H9 (cell line): ENCODE data around the gene PROX2. TPM values are rescaled to one million over a fixed set of nuclear protein-coding genes. Genes with fewer than 3 reads are reported as not detected.

ENCODE experiments used
- DNase-seq: peaks from one replicate; pipeline ENCODE4 v3.0.0-alpha.2; 2017
- H2AFZ ChIP-seq: one replicate; pipeline ENCODE4 v1.6.1; 2013; ENCODE audit warnings: mild to moderate bottlenecking, low read length, control low read depth, moderate library complexity
- H2AK5ac ChIP-seq: 2 replicates; pipeline ENCODE4 v1.6.1; 2013; ENCODE audit warnings: low read length, control low read depth, mixed read lengths; ENCODE audit not compliant: insufficient read length
- H2BK120ac ChIP-seq: one replicate; pipeline ENCODE4 v1.6.1; 2013; ENCODE audit warnings: low read depth, mild to moderate bottlenecking, low read length, control low read depth, inconsistent platforms; ENCODE audit not compliant: poor library complexity, severe bottlenecking
- H2BK12ac ChIP-seq: 2 replicates; pipeline ENCODE4 v1.6.1; 2013; ENCODE audit warnings: low read length, control low read depth, mixed read lengths, low read depth; ENCODE audit not compliant: insufficient read length
- H2BK15ac ChIP-seq: 2 replicates; pipeline ENCODE4 v1.6.1; 2013; ENCODE audit warnings: low read depth, low read length, control low read depth
- H2BK20ac ChIP-seq: one replicate; pipeline ENCODE4 v1.6.1; 2013; ENCODE audit warnings: low read depth, mild to moderate bottlenecking, low read length, control low read depth, inconsistent platforms; ENCODE audit not compliant: poor library complexity, severe bottlenecking
- H2BK5ac ChIP-seq: 2 replicates; pipeline ENCODE4 v1.6.1; 2013; ENCODE audit warnings: low read length, control low read depth, mixed read lengths; ENCODE audit not compliant: insufficient read length
- H3K14ac ChIP-seq: 2 replicates; pipeline ENCODE4 v1.6.1; 2013; ENCODE audit warnings: low read length, control low read depth; ENCODE audit not compliant: insufficient read depth
- H3K18ac ChIP-seq: 2 replicates; pipeline ENCODE4 v1.6.1; 2013; ENCODE audit warnings: low read depth, mild to moderate bottlenecking, mixed read lengths, low read length, control low read depth; ENCODE audit not compliant: insufficient read length
- H3K23ac ChIP-seq: 2 replicates; pipeline ENCODE4 v1.6.1; 2013; ENCODE audit warnings: low read length, control low read depth, mixed read lengths, low read depth; ENCODE audit not compliant: insufficient read length
- H3K23me2 ChIP-seq: 2 replicates; pipeline ENCODE4 v1.6.1; 2013; ENCODE audit warnings: low read depth, mild to moderate bottlenecking, mixed read lengths, low read length, control low read depth; ENCODE audit not compliant: insufficient read length, poor library complexity, severe bottlenecking
- H3K27ac ChIP-seq: 2 replicates; pipeline ENCODE4 v1.5.1; 2013; ENCODE audit warnings: low read length, control low read depth, mixed read lengths, low read depth; ENCODE audit not compliant: insufficient read length
- H3K27me3 ChIP-seq: 2 replicates; pipeline ENCODE4 v1.6.1; 2013; ENCODE audit warnings: low read length, control low read depth, inconsistent platforms; ENCODE audit not compliant: insufficient read depth
- H3K4ac ChIP-seq: 2 replicates; pipeline ENCODE4 v1.6.1; 2013; ENCODE audit warnings: low read depth, mild to moderate bottlenecking, control low read depth, inconsistent platforms, low read length, moderate library complexity
- H3K4me1 ChIP-seq: 2 replicates; pipeline ENCODE4 v1.6.1; 2013; ENCODE audit warnings: low read length, control low read depth, inconsistent platforms; ENCODE audit not compliant: insufficient read depth
- H3K4me2 ChIP-seq: 2 replicates; pipeline ENCODE4 v1.6.1; 2013; ENCODE audit warnings: low read length, control low read depth, mixed read lengths; ENCODE audit not compliant: insufficient read length, insufficient read depth
- H3K56ac ChIP-seq: 2 replicates; pipeline ENCODE4 v1.6.1; 2013; ENCODE audit warnings: low read depth, mild to moderate bottlenecking, mixed read lengths, low read length, control low read depth; ENCODE audit not compliant: insufficient read length
- H3K79me1 ChIP-seq: 2 replicates; pipeline ENCODE4 v1.6.1; 2013; ENCODE audit warnings: low read depth, mild to moderate bottlenecking, moderate library complexity, low read length, control low read depth, inconsistent platforms; ENCODE audit not compliant: insufficient read depth, poor library complexity, severe bottlenecking
- H3K79me2 ChIP-seq: 2 replicates; pipeline ENCODE4 v1.6.1; 2013; ENCODE audit warnings: low read length, control low read depth, inconsistent platforms; ENCODE audit not compliant: insufficient read depth
- H3K9ac ChIP-seq: 2 replicates; pipeline ENCODE4 v1.6.1; 2013; ENCODE audit warnings: low read length, control low read depth, mixed read lengths; ENCODE audit not compliant: insufficient read length; ENCODE audit errors: extremely low read depth
- H3K9me3 ChIP-seq: one replicate; pipeline ENCODE4 v1.6.1; 2013; ENCODE audit warnings: low read depth, low read length, inconsistent platforms; ENCODE audit not compliant: control insufficient read depth
- H3T11ph ChIP-seq: one replicate; pipeline ENCODE4 v1.6.1; 2013; ENCODE audit warnings: mild to moderate bottlenecking, low read length, control low read depth, inconsistent platforms
- H4K20me1 ChIP-seq: one replicate; pipeline ENCODE4 v1.6.1; 2013; ENCODE audit not compliant: control insufficient read depth, insufficient read length, insufficient read depth
- H4K5ac ChIP-seq: 2 replicates; pipeline ENCODE4 v1.6.1; 2013; ENCODE audit warnings: low read depth, mild to moderate bottlenecking, mixed read lengths, low read length, control low read depth; ENCODE audit not compliant: insufficient read length
- H4K8ac ChIP-seq: replicated peaks from 2 replicates; pipeline ENCODE4 v1.6.1; 2013; ENCODE audit warnings: low read length, control low read depth, mixed read lengths, low read depth; ENCODE audit not compliant: insufficient read length
- H4K91ac ChIP-seq: 2 replicates; pipeline ENCODE4 v1.6.1; 2013; ENCODE audit warnings: low read depth, mild to moderate bottlenecking, moderate library complexity, mixed read lengths, low read length, control low read depth; ENCODE audit not compliant: insufficient read length
- H3K27ac Mint-ChIP-seq, 3 experiments: 2 replicates in 2 of 3; 3 replicates in 1 of 3; pipeline ENCODE4 v1.8.0; 2020 to 2021; ENCODE audit warnings: mixed read lengths in 3 of 3, mild to moderate bottlenecking in 1 of 3, moderate library complexity in 1 of 3
- H3K27me3 Mint-ChIP-seq: 2 replicates; pipeline ENCODE4 v1.8.0; 2021; ENCODE audit warnings: low read depth, mild to moderate bottlenecking, moderate library complexity, mixed read lengths
- H3K36me3 Mint-ChIP-seq, 3 experiments: 2 replicates in 2 of 3; 3 replicates in 1 of 3; pipeline ENCODE4 v1.8.0; 2020 to 2021; ENCODE audit warnings: low read depth in 3 of 3, mixed read lengths in 3 of 3; ENCODE audit not compliant: insufficient read depth in 1 of 3
- H3K4me1 Mint-ChIP-seq, 2 experiments: 2 replicates each; pipeline ENCODE4 v1.8.0; 2020; ENCODE audit warnings: mixed read lengths in 2 of 2
- H3K4me3 Mint-ChIP-seq, 2 experiments: 2 replicates in 1 of 2; 3 replicates in 1 of 2; pipeline ENCODE4 v1.8.0; 2020 to 2021; ENCODE audit warnings: mild to moderate bottlenecking in 2 of 2, mixed read lengths in 2 of 2, moderate library complexity in 1 of 2
- H3K9me3 Mint-ChIP-seq, 2 experiments: 2 replicates in 1 of 2; 3 replicates in 1 of 2; pipeline ENCODE4 v1.8.0; 2020; ENCODE audit warnings: mild to moderate bottlenecking in 2 of 2, mixed read lengths in 2 of 2, moderate library complexity in 1 of 2
- CTCF ChIP-seq: fragments of 200-600 bp; sonication (generic); conservative IDR thresholded peaks from 3 replicates; pipeline ENCODE4 v1.8.0; 2021; ENCODE audit warnings: antibody characterized with exemption, mild to moderate bottlenecking
- WGBS: extraction: QIAGEN DNeasy Blood & Tissue Kit; methylation state at CpG from one replicate; pipeline ENCODE4 v1.1.7; 2013; ENCODE audit warnings: missing lambda C conversion rate, low lambda C conversion rate, mixed read lengths; ENCODE audit not compliant: insufficient read length; ENCODE audit errors: extremely low coverage; 5-methylcytosine and 5-hydroxymethylcytosine counted together
- total RNA-seq: library from RNA; stranded (reverse); gene quantifications from 2 replicates; pipeline ENCODE4 v1.2.1, GENCODE V29; 2021

PROX2 gene
- total RNA-seq, 1 experiment from 2014 or later = not detected

DNA sequence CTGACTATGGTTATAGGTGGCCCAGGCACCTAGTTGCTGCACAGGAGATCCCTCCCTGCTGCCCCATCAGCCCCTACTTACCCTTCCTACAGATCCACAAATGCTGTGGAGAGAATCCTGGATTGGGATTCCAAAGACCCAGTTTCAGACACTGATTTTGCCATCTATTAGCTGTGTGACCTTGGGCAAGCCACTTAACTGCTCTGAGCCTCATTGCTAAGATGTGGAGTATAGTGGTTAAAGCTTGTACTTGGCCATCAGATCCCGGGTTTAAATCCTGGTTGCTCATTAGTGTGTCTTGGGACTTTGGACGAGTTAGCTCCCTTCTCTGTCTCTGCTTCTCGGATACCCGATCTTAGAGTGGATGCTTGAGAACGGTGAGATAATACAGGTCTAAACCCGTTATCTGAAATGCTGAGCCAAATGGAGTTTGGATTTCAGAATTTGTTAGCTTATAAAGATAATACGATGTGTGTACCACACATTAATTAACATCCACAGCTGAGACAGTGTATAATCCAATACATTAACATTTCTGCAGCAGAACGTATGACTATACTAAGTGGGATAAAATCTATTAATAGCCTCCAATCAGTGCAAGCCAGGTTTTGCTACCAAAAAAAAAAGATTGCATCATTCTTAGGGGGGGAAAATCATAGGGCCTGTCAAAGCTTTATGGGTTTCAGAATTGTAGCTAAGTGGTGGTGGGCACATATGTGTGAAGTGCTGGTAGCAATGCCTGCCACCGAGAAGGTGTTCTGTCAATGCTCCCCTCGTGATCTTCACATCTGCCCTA lies 16.0 kb downstream of the PROX2 start:
- Histone ChIP-seq H2BK15ac (no peak overlapping the region), H2BK5ac (no peak overlapping the region), H3K14ac (no peak overlapping the region), H2BK12ac (no peak overlapping the region), H3K27me3 (no peaks in the 10 kb centered on the region), H3K4me1 (no peaks in the 10 kb centered on the region), H3K9ac (no peak overlapping the region), H4K91ac (no peak overlapping the region), H3K79me2 (no peaks in the 10 kb centered on the region), H4K8ac (no peak overlapping the region), H4K20me1 (no peaks in the 10 kb centered on the region), H3K9me3 (no peaks in the 10 kb centered on the region), H2AK5ac (no peak overlapping the region), H3K56ac (no peak overlapping the region), H3K4ac (no peak overlapping the region), H3K23ac (no peak overlapping the region), H3K27ac (no peak overlapping the region), H2BK120ac (no peak overlapping the region), H2BK20ac (no peak overlapping the region), H2AFZ (no peak overlapping the region), H3K79me1 (no peaks in the 10 kb centered on the region), H3T11ph (no peak overlapping the region), H3K18ac (no peak overlapping the region), H3K4me2 (no peak overlapping the region), H3K23me2 (no peaks in the 10 kb centered on the region), H4K5ac (no peak overlapping the region)
- no CpG with 5 or more reads among the region's 10 CpGs for WGBS
- Mint-ChIP-seq H3K4me1 (peaks cover 0 to 3% of the 10 kb centered on the region in 2 experiments; a peak in 1 of 4 replicates), H3K27me3 (peaks cover 3% of the 10 kb centered on the region; the same call in 1 of the 2 replicates), H3K36me3 (no peaks in the 10 kb centered on the region), H3K4me3 (no peak overlapping the region), H3K27ac (no peak overlapping the region), H3K9me3 (no peaks in the 10 kb centered on the region)
- DNase-seq = no peak
- no peak for TF ChIP-seq CTCF
